Cardiac muscle cell (in vitro differentiated cells and primary cell): Measurements from ENCODE around the gene VSIG8. TPM values are rescaled to one million over a fixed set of nuclear protein-coding genes. Genes with fewer than 3 reads are reported as not detected.
A peak's percentile ranks its signal among the peaks of the same experiment; 100 is the strongest.

Source experiments
- DNase-seq, 2 donors: peaks; one replicate each; pipeline versions ENCODE4 v3.0.0 to v3.0.0-alpha.2; 2010 to 2017; ENCODE audit warnings: low read depth in 1 of 2, low spot score in 1 of 2
- H3K27ac ChIP-seq: fragments of 200-600 bp; sonication (generic); 2 replicates; pipeline ENCODE4 v1.5.1; 2016
- H3K27me3 ChIP-seq: fragments of 200-600 bp; sonication (generic); 2 replicates; pipeline ENCODE4 v1.6.0; 2016; ENCODE audit warnings: control low read depth
- H3K36me3 ChIP-seq: fragments of 200-600 bp; sonication (generic); 2 replicates; pipeline ENCODE4 v1.5.1; 2016; ENCODE audit warnings: control low read depth
- H3K4me1 ChIP-seq: fragments of 200-600 bp; sonication (generic); 2 replicates; pipeline ENCODE4 v1.8.1; 2017; ENCODE audit warnings: low read depth, mild to moderate bottlenecking, mixed run types
- H3K4me3 ChIP-seq: fragments of 200-600 bp; sonication (generic); 2 replicates; pipeline ENCODE4 v1.5.1; 2016; ENCODE audit warnings: mild to moderate bottlenecking
- H3K9me3 ChIP-seq: fragments of 200-600 bp; sonication (generic); 2 replicates; pipeline ENCODE4 v1.5.1; 2017; ENCODE audit warnings: low read depth, mild to moderate bottlenecking, control low read depth
- CTCF ChIP-seq: IDR thresholded peaks from 2 replicates; pipeline ENCODE4 v1.5.1; 2012; ENCODE audit warnings: low read depth, mild to moderate bottlenecking, low read length
- polyA plus RNA-seq: library from polyadenylated mRNA; unstranded; fragments of >200 nt; fragmentation: Nextera tagmentation; extraction: Ambion mirVana; gene quantifications from 2 replicates; pipeline ENCODE4 v1.2.1, GENCODE V29; 2016
- total RNA-seq: library from RNA; depleted of rRNA; stranded (reverse); fragments of >200 nt; gene quantifications from 2 replicates; pipeline ENCODE4 v1.2.3, GENCODE V29; 2016

Gene VSIG8
- total and polyA plus RNA-seq, 2 experiments from 2014 or later = not detected

GRCh38 chr1:159856576-159856975 lies 5.9 kb downstream of the VSIG8 start:
- H3K4me1 ChIP-seq = peaks cover 8% of the 10 kb centered on the region
- no peaks in the 10 kb centered on the region for H3K9me3 ChIP-seq
- no peak for DNase-seq
- peaks cover 50% of the 10 kb centered on the region for H3K27me3 ChIP-seq
- H3K36me3 ChIP-seq = no peaks in the 10 kb centered on the region
- H3K4me3 ChIP-seq = no peak overlapping the region
- H3K27ac ChIP-seq = no peak overlapping the region
- TF ChIP-seq CTCF = no peak

DNA sequence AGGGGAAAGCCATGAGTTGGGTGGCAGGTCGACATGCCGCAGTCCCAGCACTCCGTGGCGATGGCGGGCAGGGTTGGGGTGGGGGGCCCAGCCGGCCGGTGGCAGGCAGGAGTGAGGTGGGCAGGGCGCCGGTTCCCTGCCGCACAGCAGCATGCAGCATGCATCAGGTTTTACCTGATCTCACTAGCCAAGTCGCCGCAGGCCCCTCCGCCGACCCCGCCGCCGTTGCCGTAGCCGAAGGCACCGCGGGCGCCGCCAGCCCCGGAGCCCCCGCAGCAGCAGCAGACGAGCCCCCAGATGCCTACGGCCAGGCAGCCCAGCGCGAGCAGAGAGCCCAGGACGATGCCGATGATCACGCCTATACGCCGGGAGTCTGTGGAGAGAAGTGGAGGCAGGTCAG lies 6.7 kb downstream of the VSIG8 start:
- H3K27ac ChIP-seq = no peak overlapping the region
- no peak for DNase-seq
- H3K36me3 ChIP-seq = no peaks in the 10 kb centered on the region
- TF ChIP-seq CTCF = no peak
- H3K4me1 ChIP-seq = peaks cover 8% of the 10 kb centered on the region
- no peak overlapping the region for H3K4me3 ChIP-seq
- peaks cover 43% of the 10 kb centered on the region for H3K27me3 ChIP-seq
- H3K9me3 ChIP-seq = no peaks in the 10 kb centered on the region

DNA sequence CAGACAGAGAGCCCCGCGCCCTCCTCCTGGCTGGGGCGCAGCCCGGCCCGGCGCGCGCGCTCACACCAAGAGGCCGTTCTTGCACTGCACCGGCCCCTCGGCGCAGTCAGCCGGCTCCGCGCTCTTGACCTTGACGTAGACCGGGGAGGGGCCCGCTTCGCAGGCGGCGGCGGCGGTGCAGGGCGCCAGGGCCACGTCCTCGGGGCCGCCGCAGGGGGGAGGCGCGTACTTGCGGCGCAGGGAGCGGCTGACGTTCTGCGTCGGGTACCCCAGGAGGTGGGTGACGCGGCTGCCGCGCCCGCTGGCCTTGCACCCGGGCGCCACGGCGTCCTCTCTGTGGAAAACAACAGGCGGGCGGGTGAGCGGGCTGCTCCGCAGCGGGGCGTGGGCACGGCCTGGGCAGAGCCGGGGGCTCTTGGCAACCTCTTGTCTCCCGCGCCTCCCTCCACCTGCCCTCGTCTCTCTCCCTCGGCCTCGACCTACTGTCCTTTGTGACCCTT lies 7.7 kb downstream of the VSIG8 start:
- DNase-seq = peak; percentile 91 to 92
- Histone ChIP-seq H3K36me3 (no peaks in the 10 kb centered on the region), H3K27me3 (peaks cover 47% of the 10 kb centered on the region), H3K9me3 (no peaks in the 10 kb centered on the region), H3K4me3 (peak overlapping the region; percentile 32), H3K27ac (no peak overlapping the region), H3K4me1 (peaks cover 8% of the 10 kb centered on the region)
- no peak for TF ChIP-seq CTCF

GRCh38 chr1:159854116-159854692 lies 8.3 kb downstream of the VSIG8 start:
- Histone ChIP-seq H3K4me3 (peak overlapping the region; percentile 32), H3K4me1 (peaks cover 8% of the 10 kb centered on the region), H3K9me3 (no peaks in the 10 kb centered on the region), H3K27me3 (peaks cover 48% of the 10 kb centered on the region), H3K27ac (no peak overlapping the region), H3K36me3 (no peaks in the 10 kb centered on the region)
- DNase-seq = peak; percentile 64 to 70
- no peak for TF ChIP-seq CTCF

- Histone ChIP-seq H3K4me1 (peaks cover 8% of the 10 kb centered on the region), H3K27ac (no peak overlapping the region), H3K27me3 (peaks cover 47% of the 10 kb centered on the region), H3K4me3 (peak overlapping the region; percentile 32), H3K36me3 (no peaks in the 10 kb centered on the region), H3K9me3 (no peaks in the 10 kb centered on the region)
- no peak for DNase-seq
- no peak for TF ChIP-seq CTCF
These were observed 8.9 kb downstream of the VSIG8 start for GRCh38 chr1:159853417-159854115.
